Stomach (tissue), 9 donors: ENCODE measurements around the gene RBL2. TPM values are rescaled to one million over a fixed set of nuclear protein-coding genes. Genes with fewer than 3 reads are reported as not detected.

ENCODE experiments used
- DNase-seq, 2 donors: peaks; one replicate each; pipeline versions ENCODE4 v3.0.0 to v3.0.0-alpha.2; 2013 to 2019
- H3K27ac ChIP-seq, 5 donors: fragments of 200-600 bp in 4 of 5; sonication (generic) in 4 of 5; one replicate each; pipeline ENCODE4 v1.5.1; 2013 to 2019; ENCODE audit warnings: mild to moderate bottlenecking in 1 of 5, moderate library complexity in 1 of 5
- H3K27me3 ChIP-seq, 3 donors: fragments of 200-600 bp; sonication (generic); one replicate each; pipeline ENCODE4 v1.5.1; 2017 to 2019; ENCODE audit warnings: mixed run types in 1 of 3
- H3K36me3 ChIP-seq, 4 donors: fragments of 200-600 bp; sonication (generic); 1 replicate in 3 of 4; 2 replicates in 1 of 4; pipeline ENCODE4 v1.5.1; 2016 to 2019
- H3K4me1 ChIP-seq, 4 donors: fragments of 200-600 bp; sonication (generic); one replicate each; pipeline ENCODE4 v1.5.1; 2016 to 2019
- H3K4me3 ChIP-seq, 4 donors: fragments of 200-600 bp; sonication (generic) in 3 of 4; one replicate each; pipeline ENCODE4 v1.5.1; 2016 to 2019; ENCODE audit warnings: mild to moderate bottlenecking in 1 of 4
- H3K9me3 ChIP-seq, 4 donors: fragments of 200-600 bp; sonication (generic); one replicate each; pipeline ENCODE4 v1.5.1; 2016 to 2019
- CTCF ChIP-seq, 7 experiments: fragments of 450-650 bp in 4 of 7; fragments of 200-600 bp in 3 of 7; sonication (generic) in 3 of 7; IDR thresholded peaks; one replicate each; pipeline ENCODE4 v1.5.1; 2016 to 2019; ENCODE audit warnings: antibody characterized with exemption in 7 of 7, control low read depth in 2 of 7, mild to moderate bottlenecking in 1 of 7
- EP300 ChIP-seq: sonication (generic); formaldehyde crosslinking; IDR thresholded peaks from one replicate; pipeline ENCODE4 v1.6.1; 2017; ENCODE audit warnings: antibody characterized with exemption
- POLR2A ChIP-seq, 4 donors: fragments of 450-650 bp; IDR thresholded peaks; one replicate each; pipeline ENCODE4 v1.6.1; 2016; ENCODE audit warnings: antibody characterized with exemption in 4 of 4, control low read depth in 2 of 4, mild to moderate bottlenecking in 1 of 4, moderate library complexity in 1 of 4
- POLR2AphosphoS5 ChIP-seq, 3 donors: sonication (generic); formaldehyde crosslinking; IDR thresholded peaks; one replicate each; pipeline ENCODE4 v1.6.1; 2016; ENCODE audit warnings: antibody characterized with exemption in 3 of 3
- WGBS, 5 donors: extraction: QIAGEN DNeasy Blood & Tissue Kit in 3 of 5; methylation state at CpG; one replicate each; pipeline versions ENCODE4 v1.1.5 to v1.1.7; 2013 to 2018; 5-methylcytosine and 5-hydroxymethylcytosine counted together
- intact Hi-C: fragments of 100-400 bp; cut with DNase I; formaldehyde crosslinking; loops from one replicate; pipeline ENCODE4 v1.15.1; 2023; ENCODE audit warnings: low total_unique reads
- polyA plus RNA-seq, 3 donors: library from polyadenylated mRNA; stranded (reverse); fragments of 200-250 nt; gene quantifications; one replicate each; pipeline ENCODE4 v1.2.3, GENCODE V29; 2013
- total RNA-seq, 5 donors: library from RNA; depleted of rRNA; stranded (reverse); fragments of >200 nt; gene quantifications; one replicate each; pipeline versions ENCODE4 v1.1.0 to v1.2.3, GENCODE V29; 2014 to 2016
- donor health status: healthy with polysubstance abuse.
- donor health status: Bipolar disorder and iron deficiency.
- donor health status: healthy.

The RBL2 gene
- total and polyA plus RNA-seq, 8 donors, result 23.0 to 234 (median 82.5) TPM

DNA sequence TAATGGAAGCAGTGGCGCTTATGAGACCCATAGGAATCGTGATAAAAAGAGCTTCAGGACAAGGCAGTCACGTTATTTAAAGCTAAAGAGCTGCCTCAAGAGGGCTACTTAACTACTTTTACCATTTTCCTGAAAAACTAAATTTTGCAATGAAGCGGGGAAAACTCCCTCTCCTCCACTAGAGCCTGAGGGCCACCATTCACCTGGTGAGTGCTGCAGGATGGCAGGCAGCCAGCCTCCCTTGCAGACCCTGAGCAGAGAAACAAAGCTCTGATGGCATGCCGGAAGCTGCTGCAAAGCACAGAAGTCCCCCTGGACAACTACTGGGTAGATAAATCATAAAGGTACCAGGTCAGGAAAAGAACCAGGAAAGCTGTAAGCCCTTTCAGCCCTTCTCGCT is 60.4 kb downstream of the RBL2 start:
- 89 to 96% (median 95%) methylated on average over 6 of the region's 6 CpGs for WGBS, 5 donors
- intact Hi-C loops, result no loop called here
- Histone ChIP-seq H3K27ac (no peak overlapping the region), H3K4me1 (peaks cover 0 to 3% (median 1%) of the 10 kb centered on the region in 4 donors), H3K9me3 (no peaks in the 10 kb centered on the region), H3K36me3 (peaks cover 66 to 100% (median 95%) of the 10 kb centered on the region in 4 donors), H3K27me3 (no peaks in the 10 kb centered on the region), H3K4me3 (no peak overlapping the region)
- no peak for DNase-seq
- TF ChIP-seq POLR2A (IDR thresholded peaks at IDR 0.05) (no peak), EP300 (no peak), CTCF (IDR thresholded peaks at IDR 0.05) (no peak), POLR2AphosphoS5 (IDR thresholded peaks at IDR 0.05) (no peak)

GRCh38 chr16:53495325-53495724 is 61.1 kb downstream of the RBL2 start:
- Histone ChIP-seq H3K27ac (no peak overlapping the region), H3K36me3 (peaks cover 62 to 93% (median 90%) of the 10 kb centered on the region in 4 donors), H3K4me1 (no peaks in the 10 kb centered on the region), H3K9me3 (no peaks in the 10 kb centered on the region), H3K4me3 (no peak overlapping the region), H3K27me3 (no peaks in the 10 kb centered on the region)
- 89 to 94% (median 92%) methylated on average over 4 of the region's 4 CpGs for WGBS, 5 donors
- DNase-seq, result no peak
- no peak for TF ChIP-seq CTCF (IDR thresholded peaks at IDR 0.05)
- no peak for TF ChIP-seq POLR2A (IDR thresholded peaks at IDR 0.05)
- no peak for TF ChIP-seq EP300
- TF ChIP-seq POLR2AphosphoS5 (IDR thresholded peaks at IDR 0.05), result no peak
- intact Hi-C loops, result no loop called here

GRCh38 chr16:53498984-53499383 is 64.7 kb downstream of the RBL2 start:
- intact Hi-C loops, result no loop called here
- WGBS, 5 donors, result 86 to 94% (median 91%) methylated on average over 4 of the region's 4 CpGs
- no peak for TF ChIP-seq EP300
- no peak for TF ChIP-seq POLR2AphosphoS5 (IDR thresholded peaks at IDR 0.05)
- TF ChIP-seq CTCF (IDR thresholded peaks at IDR 0.05), result no peak
- no peak for TF ChIP-seq POLR2A (IDR thresholded peaks at IDR 0.05)
- no peak for DNase-seq
- Histone ChIP-seq H3K4me3 (no peak overlapping the region), H3K4me1 (peaks cover 17 to 27% (median 23%) of the 10 kb centered on the region in 4 donors), H3K27me3 (no peaks in the 10 kb centered on the region), H3K27ac (no peak overlapping the region), H3K9me3 (no peaks in the 10 kb centered on the region), H3K36me3 (peaks cover 44 to 56% (median 55%) of the 10 kb centered on the region in 4 donors)

DNA sequence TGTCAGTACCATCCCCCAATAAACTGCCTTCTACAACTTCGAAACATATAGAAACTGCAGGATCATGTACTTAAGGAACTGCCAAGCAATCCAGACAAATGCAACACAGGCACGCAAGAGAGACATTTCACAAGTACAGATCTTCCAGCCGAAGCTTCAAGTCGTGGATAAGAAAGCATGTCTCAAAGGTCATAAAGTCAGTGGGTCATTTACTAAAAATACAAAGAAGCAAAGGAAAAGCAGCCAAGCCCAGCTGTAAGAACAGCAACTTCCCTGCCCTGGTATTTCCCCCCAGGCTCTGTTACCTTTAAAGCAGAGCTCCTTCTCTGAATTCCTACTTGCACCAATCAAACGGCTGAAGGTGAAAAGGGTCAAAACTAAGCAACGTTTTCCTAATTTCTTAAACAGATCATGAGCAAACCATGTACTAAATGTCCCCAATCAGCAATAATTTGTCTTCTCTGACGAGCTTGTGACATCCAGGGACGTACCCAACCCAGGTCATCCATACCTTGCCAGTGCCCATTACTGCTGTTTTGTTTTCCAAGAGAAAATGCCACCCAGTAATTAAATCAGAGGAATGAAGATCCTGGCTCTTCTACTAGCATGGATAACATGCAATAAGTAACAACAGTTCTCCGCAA is 67.1 kb downstream of the RBL2 start:
- no peak for TF ChIP-seq CTCF (IDR thresholded peaks at IDR 0.05)
- Histone ChIP-seq H3K9me3 (no peaks in the 10 kb centered on the region), H3K36me3 (peaks cover 26 to 33% (median 32%) of the 10 kb centered on the region in 4 donors), H3K4me3 (peak overlapping the region; percentile 88 to 98 (median 90)), H3K27me3 (no peaks in the 10 kb centered on the region), H3K27ac (peak overlapping the region in 1 of 5 donors; percentile 96), H3K4me1 (peaks cover 28 to 36% (median 32%) of the 10 kb centered on the region in 4 donors)
- no peak for DNase-seq
- intact Hi-C loops, result loop anchor here (5.0 kb wide), 1 partner anchor 69 kb away; the partner anchor contains the start of gene RBL2
- WGBS, 5 donors, result 37 to 45% (median 45%) methylated on average over 9 of the region's 9 CpGs
